Measurements from ENCODE around the gene FILIP1.

The FILIP1 gene

DNA sequence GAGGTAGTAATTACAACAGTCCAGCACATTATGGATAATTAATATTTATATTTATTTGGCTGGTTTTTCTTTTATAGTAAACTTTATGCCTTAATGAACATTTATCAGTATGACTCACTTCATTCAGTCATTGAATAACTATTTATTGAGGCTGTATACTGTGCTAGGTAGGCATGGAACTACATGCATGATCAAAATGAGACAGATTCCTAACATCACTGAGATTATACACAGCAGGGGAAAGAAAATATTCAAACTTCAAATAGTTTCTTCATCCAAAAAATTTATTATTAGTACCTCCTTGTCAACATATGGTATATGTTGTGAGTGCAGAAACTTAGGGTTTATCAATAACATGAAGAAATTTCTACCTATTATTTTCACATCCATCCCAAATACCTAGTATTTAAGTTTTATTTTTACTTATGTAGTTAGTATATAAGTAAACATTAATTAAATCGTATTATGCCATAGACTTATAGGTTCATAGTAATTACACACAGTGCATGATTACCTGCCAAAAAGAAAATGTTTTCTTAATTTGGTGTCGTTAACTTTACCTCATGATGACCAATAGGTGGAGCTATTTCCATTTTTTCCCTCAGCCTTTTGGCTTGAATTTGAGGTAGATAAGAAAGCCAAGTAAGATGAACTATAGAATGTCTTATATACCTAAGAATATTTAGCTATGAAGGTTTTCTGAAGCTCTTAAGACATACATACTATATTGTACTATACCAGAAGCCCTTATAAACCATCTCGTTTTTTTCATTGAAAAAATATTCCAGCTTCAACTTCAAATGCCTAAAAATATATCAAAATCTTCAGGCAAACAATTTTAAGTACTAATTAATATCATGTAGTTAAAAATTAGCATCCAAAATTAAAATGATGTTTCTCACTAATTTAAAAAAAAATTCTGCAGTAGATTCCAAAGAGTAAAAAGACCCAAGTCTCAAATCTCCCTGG, 196.5 kb downstream of the FILIP1 start:
- no peak for DNase-seq

DNA sequence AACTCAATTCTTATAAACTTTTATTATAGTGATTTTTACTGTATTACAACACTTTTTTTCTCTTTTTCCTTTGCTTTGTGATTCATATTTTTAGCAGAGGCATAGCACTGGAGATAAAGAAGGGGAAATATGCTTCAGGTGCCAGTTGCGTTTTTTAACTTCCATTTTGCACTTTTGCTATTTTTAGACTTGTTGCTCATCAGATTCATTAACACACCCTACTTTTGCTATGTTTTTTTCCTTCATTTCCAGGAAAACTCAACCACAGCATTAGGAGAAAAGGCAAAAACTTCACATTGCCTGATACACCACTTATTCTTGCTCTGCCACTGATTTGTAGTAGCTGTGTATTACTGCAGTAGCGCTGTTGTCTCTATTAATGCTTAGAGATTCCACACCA, 201.0 kb downstream of the FILIP1 start:
- no peak for DNase-seq

DNA sequence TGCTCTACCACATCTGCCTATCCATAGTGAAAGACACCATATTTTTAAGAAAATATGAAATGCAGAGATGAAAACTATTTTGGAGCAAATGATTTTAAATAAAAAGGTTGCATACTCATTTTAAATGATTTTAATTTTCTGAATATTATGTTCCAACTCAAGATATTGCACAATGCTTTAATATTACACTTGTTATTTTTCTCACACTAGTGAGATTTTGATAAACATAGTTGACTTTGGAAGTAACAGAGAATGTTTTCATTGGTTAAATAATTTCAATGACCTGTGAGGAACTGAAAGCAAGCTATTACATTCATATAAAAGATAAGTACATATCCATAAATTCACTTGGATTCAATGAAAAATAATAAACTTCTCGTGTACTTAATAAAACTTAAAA, 201.9 kb downstream of the FILIP1 start:
- DNase-seq = no peak

DNA sequence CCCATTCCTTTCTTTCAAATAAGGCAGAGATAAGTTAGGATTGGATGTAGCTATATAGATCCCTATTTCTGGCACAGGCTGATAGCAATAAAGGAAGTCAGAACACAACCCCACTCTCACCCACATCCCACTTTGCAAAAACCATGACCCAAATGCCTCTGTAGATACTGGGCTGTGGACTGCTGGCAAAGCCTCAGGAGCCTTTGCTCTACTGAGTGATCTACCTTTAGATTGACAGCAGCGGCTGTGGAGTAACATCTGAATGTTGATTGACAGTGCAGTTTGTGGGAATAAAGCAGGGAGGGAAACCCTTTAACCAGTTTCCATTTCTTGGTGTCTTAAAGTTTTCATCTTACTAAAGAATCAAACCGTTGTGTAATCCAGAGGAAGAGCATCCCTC, 202.3 kb downstream of the FILIP1 start:
- no peak for DNase-seq

DNA sequence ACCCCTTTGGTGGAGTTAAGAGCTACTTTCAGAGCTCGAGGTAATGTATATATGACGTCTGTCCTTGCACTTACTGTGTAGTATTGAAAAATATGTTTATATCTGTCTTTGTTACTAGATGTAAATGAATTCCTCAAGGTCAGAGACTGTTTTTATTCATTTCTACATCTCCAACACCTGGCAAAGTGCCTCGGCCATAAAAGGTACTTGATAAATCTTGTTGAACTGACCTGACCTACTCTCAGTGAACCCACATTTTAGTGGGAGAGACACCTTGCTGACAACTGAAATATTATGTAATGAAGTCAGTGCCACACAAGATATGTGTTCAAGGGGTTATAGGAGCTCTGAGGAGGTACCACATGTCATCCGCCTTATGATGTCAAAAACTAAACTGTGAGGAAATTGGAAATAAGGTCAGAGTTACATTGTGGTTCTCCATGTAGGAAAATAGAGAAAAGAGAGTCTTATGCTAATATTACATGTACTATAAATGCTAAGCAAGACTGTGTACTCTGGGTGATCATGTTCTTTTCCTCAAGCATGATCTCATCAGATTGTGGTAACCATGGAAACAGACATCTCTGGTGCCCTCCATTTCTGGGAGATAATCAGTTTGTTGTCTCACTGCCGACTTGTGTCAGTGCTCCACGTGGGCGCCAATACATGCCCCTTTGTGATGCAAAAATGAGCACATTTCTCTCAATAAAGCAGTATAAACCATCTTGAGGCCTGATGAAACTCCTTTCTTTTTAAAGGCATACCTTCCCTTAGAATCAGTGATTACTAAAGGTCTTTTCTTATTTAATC, 203.3 kb downstream of the FILIP1 start:
- DNase-seq = no peak

DNA sequence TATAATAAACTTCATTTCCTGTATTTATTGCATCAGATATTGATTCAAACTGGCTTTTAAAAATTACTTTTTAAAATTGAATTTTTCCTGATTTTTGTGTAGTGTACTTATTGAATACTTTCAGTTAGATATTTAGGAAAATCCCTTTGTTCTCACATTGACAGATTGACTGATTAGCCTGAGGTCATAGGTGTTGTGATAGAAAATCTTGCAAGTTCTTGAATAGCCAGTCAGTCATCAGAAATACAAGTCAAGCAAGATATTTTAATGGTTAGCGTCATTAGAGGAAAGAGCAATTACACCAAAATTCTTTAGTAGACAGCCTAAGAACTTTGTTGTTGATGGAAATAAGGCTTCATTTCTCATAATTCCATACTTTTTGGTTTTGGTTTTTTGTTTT, 205.6 kb downstream of the FILIP1 start:
- no peak for DNase-seq

DNA sequence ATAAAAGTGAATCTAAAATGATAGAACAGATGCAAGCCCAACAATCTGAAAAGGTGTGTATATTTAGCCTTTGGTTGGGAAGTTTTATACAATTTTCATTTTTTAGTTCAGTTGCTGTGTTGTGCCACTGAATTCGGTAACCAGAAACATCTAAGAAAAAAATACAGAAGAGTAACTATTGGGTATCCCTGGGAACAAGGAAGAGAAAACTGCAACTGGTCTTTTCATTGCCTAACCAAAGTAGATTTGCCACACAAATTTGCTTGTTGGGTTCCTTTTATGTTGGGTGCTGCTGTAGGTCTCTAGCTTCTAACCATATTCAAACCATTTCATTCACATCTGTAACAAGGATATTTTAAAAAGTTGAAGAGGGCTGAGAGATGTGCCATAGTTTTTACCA, 206.2 kb downstream of the FILIP1 start:
- DNase-seq = no peak

DNA sequence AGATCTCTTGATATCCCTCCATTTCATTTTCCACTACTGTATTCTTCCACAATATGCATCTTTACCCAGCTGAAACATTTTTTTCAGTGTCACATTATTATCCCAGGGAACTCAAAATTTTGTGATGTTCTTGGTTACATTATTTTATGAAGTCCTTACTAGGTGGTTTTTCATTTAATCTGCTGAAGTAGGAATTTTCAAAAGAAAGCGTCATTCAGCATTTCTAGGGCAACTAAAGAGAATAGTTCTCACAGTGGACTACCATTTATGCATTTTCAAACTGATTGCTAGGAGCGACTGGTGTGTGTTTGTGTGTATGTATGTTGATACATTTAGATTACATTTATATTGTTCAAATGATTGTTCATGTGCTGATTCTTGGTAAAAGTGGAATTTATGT, 206.6 kb downstream of the FILIP1 start:
- DNase-seq = no peak

DNA sequence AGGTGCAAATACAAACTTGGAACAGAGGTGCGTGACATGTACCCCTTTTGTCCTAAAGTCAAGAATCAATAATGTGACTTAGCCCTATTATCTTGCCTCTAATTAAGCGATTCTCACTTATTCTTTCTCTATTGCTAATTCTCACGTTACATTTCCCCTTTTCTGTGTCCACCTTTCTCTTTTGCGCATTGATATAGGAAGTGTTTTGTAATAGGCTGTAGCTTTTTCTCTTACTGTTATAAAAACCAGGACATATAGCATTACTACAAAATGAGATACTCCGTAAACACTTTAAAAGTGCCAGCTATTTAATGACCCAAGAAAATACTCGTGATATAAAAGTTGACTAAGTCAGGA, 208.3 kb downstream of the FILIP1 start:
- DNase-seq = no peak

DNA sequence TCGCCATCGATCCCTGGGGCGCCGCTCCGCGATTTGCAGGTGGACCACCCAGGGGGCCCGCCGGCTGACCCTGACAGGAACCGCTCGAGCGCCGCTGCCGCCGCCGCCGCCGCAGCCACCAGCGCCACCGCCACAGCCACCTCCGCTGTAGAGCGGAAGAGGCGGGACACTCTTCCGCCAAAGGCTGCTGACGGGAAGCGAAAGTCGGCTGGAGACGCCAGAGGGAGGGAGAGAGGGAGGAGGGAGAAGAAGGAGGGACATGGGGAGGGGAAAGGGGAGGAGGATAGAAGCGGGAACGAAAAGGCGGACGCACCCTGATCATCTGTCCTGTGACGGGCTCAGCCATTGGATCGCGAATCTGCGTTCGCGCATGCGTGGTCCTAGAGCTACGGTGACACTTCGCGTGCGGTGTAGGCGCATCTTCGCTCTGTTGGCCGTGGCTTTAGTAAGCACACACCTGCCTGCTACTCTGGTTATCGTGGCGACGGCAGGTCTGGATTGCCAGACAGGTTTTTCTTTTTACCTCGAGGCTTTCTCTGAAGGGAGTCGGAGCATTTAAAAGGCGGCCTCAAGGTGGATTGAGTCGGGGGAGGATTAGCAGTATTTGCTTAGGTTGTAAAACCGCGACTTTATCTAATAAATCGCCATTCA, 208.8 kb downstream of the FILIP1 start, which contains the start of gene TMEM30A:
Gene TMEM30A (minus strand): TSS at position 161 of the 651 bp plus-strand sequence. CDS start 154 bp downstream, at position 7.
- peak; percentile 94 for DNase-seq

DNA sequence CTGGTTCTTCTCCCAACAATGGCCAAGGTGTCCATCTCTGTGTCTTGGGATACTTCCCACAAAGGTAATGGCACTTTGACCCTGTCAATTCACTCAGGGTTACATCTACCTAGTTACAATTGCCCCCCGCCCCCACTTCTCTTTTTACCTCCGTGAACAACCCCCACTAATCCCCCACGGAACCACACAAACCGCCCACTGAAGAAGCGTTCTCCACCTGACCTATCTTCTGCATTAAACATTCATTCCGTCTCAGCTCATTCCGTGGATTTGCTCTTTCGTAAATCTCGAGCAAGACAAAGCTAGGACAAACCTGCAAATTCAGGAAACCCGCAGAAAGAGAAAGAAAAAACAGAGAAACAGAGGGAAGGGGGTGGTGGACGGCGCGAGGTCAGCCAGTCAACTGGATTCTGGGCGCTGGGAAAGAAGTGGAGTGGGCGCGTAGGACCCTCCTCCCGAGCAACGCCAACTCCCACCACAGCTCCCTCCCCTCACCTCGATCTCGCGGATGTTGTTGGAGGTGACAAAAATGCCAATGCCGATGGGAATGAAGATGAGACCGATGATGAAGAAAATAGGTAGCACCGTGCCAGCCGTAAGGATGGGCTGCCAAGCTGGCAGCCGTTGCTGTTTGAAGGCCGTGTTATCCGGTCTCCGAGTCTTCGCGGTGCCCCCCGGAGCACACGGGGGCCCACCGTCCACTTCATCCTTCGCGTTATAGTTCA, 209.5 kb downstream of the FILIP1 start:
- DNase-seq = no peak

DNA sequence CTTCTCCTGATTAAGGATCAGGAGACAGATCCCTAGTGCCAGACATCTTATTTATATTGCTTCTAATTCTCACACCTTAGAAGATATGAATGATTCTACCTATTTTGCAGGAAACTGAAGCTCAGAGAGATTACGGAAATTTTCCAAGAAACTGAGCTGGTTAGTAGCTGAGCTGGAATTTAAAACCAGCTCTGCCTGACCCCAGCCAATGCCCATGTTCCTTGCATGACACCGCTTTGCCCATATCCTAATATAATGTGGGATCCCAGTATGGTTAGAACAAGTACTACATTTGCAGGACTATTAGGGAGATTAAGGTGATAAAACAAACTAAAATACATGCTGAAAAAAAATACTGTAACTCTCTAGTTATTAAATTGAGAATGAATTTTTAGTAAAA, 210.9 kb downstream of the FILIP1 start:
- DNase-seq = no peak

DNA sequence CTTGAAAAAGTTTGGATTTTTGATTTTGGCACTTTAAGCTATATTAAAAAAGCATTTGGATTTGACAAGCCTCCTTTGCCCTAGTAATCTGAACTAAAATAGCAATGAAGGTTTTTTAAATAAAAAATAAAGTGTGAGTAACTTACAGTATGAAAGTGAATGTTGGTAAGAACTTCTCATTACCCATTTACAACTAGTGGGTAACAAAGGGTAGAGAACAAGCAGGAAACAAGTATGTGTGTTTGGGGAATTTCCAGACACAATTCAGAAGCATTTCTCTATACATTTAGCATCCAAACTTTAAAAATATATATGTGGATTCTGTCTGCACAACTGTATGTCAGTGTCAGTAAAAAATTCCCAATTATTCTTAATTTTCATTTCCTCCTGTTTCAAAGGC, 211.9 kb downstream of the FILIP1 start:
- no peak for DNase-seq

DNA sequence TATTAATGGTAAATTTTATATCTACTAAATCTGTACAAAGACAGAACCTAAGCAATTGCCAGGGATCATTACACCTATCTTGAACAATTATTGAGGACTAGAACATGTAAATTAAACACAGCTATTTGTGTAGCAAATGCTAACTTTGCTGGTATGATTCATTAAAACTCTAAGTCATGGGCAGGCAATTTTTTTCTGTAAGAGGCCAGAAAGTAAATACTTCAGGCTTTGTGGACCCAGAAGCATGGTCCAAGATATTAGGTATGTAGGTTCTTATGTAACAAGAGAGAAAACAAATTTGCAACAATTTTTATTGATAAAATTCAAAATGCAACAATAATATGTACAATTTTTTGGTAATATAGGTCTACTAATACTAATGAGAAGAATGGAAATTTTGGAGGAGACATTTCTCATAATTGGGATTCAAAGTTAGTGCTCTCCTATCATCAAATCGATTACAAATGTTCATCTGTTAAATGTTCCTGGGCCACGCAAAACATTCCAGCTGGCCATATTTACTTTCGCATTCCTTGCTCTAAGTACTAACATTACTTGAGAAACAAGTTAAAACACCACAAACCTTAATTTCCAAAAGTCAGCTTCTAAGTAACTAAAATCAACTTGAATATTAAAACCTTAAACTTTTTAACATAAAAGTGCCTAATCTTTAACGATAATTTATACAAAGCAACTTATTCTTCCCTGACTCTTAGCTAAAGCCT, 213.3 kb downstream of the FILIP1 start:
- DNase-seq = no peak

DNA sequence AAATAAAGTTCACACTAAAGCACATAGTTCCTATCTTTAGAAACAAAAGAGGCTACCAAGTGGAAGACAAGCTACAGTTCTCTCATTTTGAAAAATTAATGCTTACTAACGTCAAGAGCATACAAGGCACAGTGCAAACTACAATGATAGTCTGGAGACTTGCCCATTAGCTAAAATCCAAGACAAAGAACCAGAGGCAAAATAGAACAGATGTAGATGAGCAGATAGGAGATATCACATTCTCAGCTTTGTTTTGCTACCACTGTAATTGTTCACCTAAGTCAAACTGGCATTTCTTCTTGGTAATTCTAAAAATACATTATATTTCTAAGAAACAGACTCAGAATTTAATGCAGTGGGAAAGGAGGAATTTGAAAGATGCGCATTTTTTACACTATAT, 214.2 kb downstream of the FILIP1 start:
- DNase-seq = no peak

DNA sequence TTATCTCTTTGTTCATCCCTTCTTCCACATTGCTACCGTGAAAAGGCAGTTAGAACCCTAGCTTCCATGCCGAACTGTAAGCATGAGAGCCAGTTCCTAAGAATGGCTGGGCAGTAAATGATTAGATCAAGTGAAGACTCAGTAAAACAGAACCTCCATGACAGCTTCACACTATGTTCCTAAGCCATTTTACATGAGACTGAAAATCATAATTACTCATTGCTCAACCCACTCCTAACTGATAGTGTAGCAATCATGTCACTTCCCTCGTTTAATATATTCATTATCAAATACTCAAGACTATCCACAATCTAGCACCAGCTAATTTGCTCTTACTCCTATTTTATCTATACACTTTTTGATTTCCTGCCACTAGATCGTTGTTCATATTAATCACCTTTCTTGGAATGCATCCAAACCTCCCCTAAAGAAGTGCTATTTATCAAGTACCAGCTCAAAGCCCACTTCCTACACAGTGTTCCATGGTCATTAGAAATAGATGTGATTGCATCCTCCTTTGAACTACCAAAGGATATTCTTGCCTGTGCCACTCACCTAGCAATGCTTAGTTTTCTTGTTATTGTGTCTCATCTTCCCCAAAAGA, 215.0 kb downstream of the FILIP1 start:
- no peak for DNase-seq

DNA sequence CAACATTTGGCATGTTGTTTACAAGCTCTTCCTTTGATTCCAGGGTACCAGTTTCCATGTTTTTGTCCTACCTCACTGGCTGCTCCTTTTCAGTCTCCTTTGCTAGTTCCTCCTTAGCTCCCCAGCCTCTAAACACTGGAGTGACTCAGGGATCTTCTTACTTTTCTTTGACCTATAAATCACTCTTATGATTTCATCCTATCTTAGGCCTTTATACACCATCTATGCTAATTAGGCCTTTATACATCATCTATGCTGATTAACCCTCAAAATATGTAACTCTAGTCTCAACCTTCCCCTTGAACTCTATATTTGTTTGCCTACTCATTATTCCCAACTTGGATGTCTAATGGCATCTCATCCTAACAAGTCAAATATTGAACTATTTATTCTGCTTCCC, 218.5 kb downstream of the FILIP1 start:
- DNase-seq = no peak

DNA sequence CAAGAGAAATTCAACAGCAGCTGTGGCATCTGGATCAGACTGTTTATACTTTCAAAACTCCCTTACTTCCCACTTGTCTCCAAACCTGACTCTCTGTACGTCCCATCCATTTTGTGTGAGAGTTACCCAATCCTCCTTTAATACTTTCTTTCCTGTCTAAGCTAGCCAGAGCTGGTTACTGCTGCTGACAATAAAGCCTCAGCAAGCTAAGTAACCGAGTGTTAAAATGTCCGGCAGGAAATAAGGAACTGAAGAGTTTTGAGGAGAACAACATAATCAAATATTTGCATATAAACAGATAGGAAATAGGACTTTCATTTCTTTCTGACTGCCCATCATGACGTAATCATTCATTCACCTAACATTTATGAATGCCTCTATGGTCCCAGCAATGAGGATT, 220.6 kb downstream of the FILIP1 start:
- DNase-seq = no peak

DNA sequence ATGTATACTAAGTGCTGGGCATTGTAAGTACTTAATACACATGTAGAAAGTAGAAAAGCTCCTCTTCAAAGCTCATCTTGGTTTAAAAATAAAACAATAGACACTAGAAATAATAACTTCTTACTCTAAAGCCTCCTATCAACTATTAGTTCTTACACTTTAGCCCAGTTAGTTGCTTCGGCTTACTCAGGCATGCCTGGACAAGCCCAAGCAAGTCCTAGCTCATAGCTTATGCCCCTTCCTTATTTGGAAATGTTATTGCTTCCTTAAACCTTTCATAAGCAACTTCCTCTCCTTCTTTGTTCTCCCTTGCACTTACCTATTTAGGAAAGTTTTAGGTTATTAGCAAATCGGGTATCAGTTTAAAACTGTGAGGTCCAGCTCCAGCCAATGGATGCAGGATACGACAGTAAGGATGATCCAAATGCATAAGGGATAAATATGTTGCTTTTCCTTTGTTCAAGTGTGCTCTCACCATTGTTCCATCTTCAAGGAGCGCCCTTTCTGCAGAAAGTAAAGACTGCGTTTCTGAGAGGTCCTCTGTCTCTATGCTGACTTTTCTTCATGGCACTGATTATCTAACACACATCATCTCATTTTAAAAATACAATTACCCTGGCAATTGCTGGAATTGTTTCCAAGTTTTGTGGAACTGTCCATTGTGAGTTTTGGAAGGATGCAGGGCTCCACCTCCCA, 221.3 kb downstream of the FILIP1 start:
- DNase-seq = no peak

DNA sequence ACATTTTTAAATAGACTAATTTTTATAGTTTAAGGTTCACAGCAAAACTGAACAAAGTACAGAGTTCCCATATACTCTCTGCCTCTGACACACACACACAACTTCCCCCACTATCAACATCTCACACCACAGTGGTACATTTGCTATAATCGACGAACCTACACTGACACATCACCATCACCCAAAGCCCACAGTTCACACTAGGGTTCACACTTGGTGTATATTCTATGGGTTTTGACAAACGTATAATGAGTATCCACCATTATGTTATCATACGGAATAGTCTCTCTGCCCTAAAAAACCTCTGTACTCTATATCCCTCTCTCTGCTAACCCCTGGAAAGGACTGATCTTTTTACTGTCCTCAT, 224.6 kb downstream of the FILIP1 start:
- no peak for DNase-seq
